ENCODE results near the gene IGSF6. TPM values are rescaled to one million over a fixed set of nuclear protein-coding genes. Genes with fewer than 3 reads are reported as not detected.
A peak's percentile ranks its signal among the peaks of the same experiment; 100 is the strongest.
"Not testable (repeated sequence)": the region's sequence is repeated elsewhere in the genome, so short reads cannot be mapped to it uniquely, and the experiment has no call there.

The IGSF6 gene
- total RNA-seq, 2 donors from 2014 or later, result not detected

DNA sequence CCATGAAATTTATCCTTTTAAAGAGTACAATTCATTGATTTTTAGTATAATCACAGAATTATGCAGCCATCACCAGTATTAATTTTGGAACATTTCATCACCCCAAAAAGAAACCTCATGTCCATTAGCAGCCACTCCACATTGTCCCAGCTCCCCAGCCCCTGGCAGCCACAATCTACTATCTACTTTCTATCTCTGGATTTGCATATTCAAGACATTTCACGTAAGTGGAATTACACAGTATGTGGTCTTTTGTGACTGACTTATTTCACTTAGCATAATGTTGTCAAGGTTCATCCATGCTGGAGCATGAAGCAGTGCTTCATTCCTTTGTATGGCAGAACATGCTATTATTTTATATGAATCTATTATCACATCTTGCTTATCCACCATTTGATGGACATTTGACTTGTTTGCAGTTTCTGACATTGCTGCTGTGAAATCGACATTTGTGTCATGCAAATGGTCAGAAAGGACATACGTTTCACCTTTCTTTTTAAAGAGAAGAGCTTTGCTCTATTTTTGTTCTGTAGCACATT, 42.3 kb downstream of the IGSF6 start:
- Histone ChIP-seq H3K4me1 (ENCODE audit: control insufficient read depth, insufficient read depth, low read length) (peaks cover 20% of the 10 kb centered on the region), H3K27me3 (ENCODE audit: control insufficient read depth, insufficient read depth, low read length, poor library complexity, severe bottlenecking) (no peaks in the 10 kb centered on the region), H3K36me3 (ENCODE audit: control insufficient read depth, insufficient read depth, low read length) (peaks cover 6% of the 10 kb centered on the region), H3K9me3 (ENCODE audit: control insufficient read depth, low read length) (no peaks in the 10 kb centered on the region), H3K4me3 (ENCODE audit: low read length) (no peak overlapping the region), H3K9ac (ENCODE audit: extremely low read depth, low read length, poor library complexity, severe bottlenecking) (no peak overlapping the region), H3K27ac (ENCODE audit: low read depth, low read length) (no peak overlapping the region)
- peak overlapping the region; percentile 6 for H3K4me3 Mint-ChIP-seq
- peaks cover 22% of the 10 kb centered on the region for H3K36me3 Mint-ChIP-seq (ENCODE audit: low read depth)
- DNase-seq, result no peak
- H3K4me1 Mint-ChIP-seq, result peaks cover 73% of the 10 kb centered on the region
- H3K27me3 Mint-ChIP-seq (ENCODE audit: insufficient read depth), result peaks cover 11% of the 10 kb centered on the region
- TF ChIP-seq CTCF (conservative IDR thresholded peaks at IDR 0.05), result no peak
- WGBS, 2 experiments (ENCODE audit: insufficient coverage in 1 of 2, insufficient read length in 1 of 2), result 74 to 83% methylated on average over 3 of the region's 3 CpGs
- H3K9me3 Mint-ChIP-seq, result no peaks in the 10 kb centered on the region
- no peak overlapping the region for H3K27ac Mint-ChIP-seq

GRCh38 chr16:21608639-21609328, 43.6 kb downstream of the IGSF6 start:
- DNase-seq, result no peak
- peaks cover 18% of the 10 kb centered on the region for H3K4me1 ChIP-seq (ENCODE audit: control insufficient read depth, insufficient read depth, low read length)
- H3K36me3 ChIP-seq (ENCODE audit: control insufficient read depth, insufficient read depth, low read length), result peaks cover 6% of the 10 kb centered on the region
- Mint-ChIP-seq H3K27ac (no peak overlapping the region), H3K4me1 (peaks cover 61% of the 10 kb centered on the region), H3K27me3 (ENCODE audit: insufficient read depth) (peaks cover 11% of the 10 kb centered on the region), H3K36me3 (ENCODE audit: low read depth) (peaks cover 11% of the 10 kb centered on the region), H3K4me3 (no peak overlapping the region), H3K9me3 (no peaks in the 10 kb centered on the region)
- no peak overlapping the region for H3K27ac ChIP-seq (ENCODE audit: low read depth, low read length)
- H3K9me3 ChIP-seq (ENCODE audit: control insufficient read depth, low read length), result no peaks in the 10 kb centered on the region
- 89 to 96% methylated on average over 3 of the region's 3 CpGs for WGBS, 2 experiments (ENCODE audit: insufficient coverage in 1 of 2, insufficient read length in 1 of 2)
- H3K9ac ChIP-seq (ENCODE audit: extremely low read depth, low read length, poor library complexity, severe bottlenecking), result no peak overlapping the region
- no peaks in the 10 kb centered on the region for H3K27me3 ChIP-seq (ENCODE audit: control insufficient read depth, insufficient read depth, low read length, poor library complexity, severe bottlenecking)
- TF ChIP-seq CTCF (conservative IDR thresholded peaks at IDR 0.05), result no peak
- no peak overlapping the region for H3K4me3 ChIP-seq (ENCODE audit: low read length)

- not testable (repeated sequence) for DNase-seq; H3K9me3 ChIP-seq (ENCODE audit: control insufficient read depth, low read length); H3K27me3 ChIP-seq (ENCODE audit: control insufficient read depth, insufficient read depth, low read length, poor library complexity, severe bottlenecking); H3K36me3 ChIP-seq (ENCODE audit: control insufficient read depth, insufficient read depth, low read length); H3K4me3 ChIP-seq (ENCODE audit: low read length); H3K36me3 Mint-ChIP-seq (ENCODE audit: low read depth); H3K4me3 Mint-ChIP-seq; H3K27ac Mint-ChIP-seq; H3K9me3 Mint-ChIP-seq; H3K9ac ChIP-seq (ENCODE audit: extremely low read depth, low read length, poor library complexity, severe bottlenecking); H3K27ac ChIP-seq (ENCODE audit: low read depth, low read length)
- WGBS, 2 experiments (ENCODE audit: insufficient coverage in 1 of 2, insufficient read length in 1 of 2), result 87 to 96% methylated on average over 6 to 8 of the region's 8 CpGs
- peaks cover 18% of the 10 kb centered on the region for H3K4me1 ChIP-seq (ENCODE audit: control insufficient read depth, insufficient read depth, low read length)
- Mint-ChIP-seq H3K27me3 (ENCODE audit: insufficient read depth) (peaks cover 11% of the 10 kb centered on the region), H3K4me1 (peaks cover 53% of the 10 kb centered on the region)
Measured at GRCh38 chr16:21605848-21606247, 46.6 kb downstream of the IGSF6 start.

Data from endodermal cell (in vitro differentiated cells).